GM20000 (cell line): ENCODE measurements around the gene TULP1.

ENCODE experiments used
- DNase-seq: peaks from one replicate; pipeline ENCODE4 v3.0.0; 2012; ENCODE audit warnings: low spot score
- CTCF ChIP-seq: IDR thresholded peaks from 2 replicates; pipeline ENCODE4 v1.5.1; 2012; ENCODE audit warnings: mild to moderate bottlenecking, control low read depth; ENCODE audit errors: extremely low read depth, missing control alignments

The TULP1 gene

GRCh38 chr6:35474131-35474941, 38.4 kb downstream of the TULP1 start:
- TF ChIP-seq CTCF, result no peak
- peak; percentile 19 for DNase-seq

- no peak for TF ChIP-seq CTCF
- DNase-seq, result no peak
Observed at GRCh38 chr6:35473850-35474130, 38.9 kb downstream of the TULP1 start.

- TF ChIP-seq CTCF, result no peak
- DNase-seq, result peak; percentile 13
Observed at GRCh38 chr6:35473075-35473849, 39.4 kb downstream of the TULP1 start.

- DNase-seq, result no peak
- TF ChIP-seq CTCF, result no peak
Observed at GRCh38 chr6:35471836-35472345, 40.8 kb downstream of the TULP1 start.

GRCh38 chr6:35470663-35471120, 42.0 kb downstream of the TULP1 start:
- TF ChIP-seq CTCF, result no peak
- no peak for DNase-seq

- TF ChIP-seq CTCF, result no peak
- DNase-seq, result no peak
Observed at GRCh38 chr6:35469751-35470662, 42.7 kb downstream of the TULP1 start.
